ENCODE measurements around the gene PEAK1. TPM values are rescaled to one million over a fixed set of nuclear protein-coding genes. Genes with fewer than 3 reads are reported as not detected.

The PEAK1 gene, protein sequence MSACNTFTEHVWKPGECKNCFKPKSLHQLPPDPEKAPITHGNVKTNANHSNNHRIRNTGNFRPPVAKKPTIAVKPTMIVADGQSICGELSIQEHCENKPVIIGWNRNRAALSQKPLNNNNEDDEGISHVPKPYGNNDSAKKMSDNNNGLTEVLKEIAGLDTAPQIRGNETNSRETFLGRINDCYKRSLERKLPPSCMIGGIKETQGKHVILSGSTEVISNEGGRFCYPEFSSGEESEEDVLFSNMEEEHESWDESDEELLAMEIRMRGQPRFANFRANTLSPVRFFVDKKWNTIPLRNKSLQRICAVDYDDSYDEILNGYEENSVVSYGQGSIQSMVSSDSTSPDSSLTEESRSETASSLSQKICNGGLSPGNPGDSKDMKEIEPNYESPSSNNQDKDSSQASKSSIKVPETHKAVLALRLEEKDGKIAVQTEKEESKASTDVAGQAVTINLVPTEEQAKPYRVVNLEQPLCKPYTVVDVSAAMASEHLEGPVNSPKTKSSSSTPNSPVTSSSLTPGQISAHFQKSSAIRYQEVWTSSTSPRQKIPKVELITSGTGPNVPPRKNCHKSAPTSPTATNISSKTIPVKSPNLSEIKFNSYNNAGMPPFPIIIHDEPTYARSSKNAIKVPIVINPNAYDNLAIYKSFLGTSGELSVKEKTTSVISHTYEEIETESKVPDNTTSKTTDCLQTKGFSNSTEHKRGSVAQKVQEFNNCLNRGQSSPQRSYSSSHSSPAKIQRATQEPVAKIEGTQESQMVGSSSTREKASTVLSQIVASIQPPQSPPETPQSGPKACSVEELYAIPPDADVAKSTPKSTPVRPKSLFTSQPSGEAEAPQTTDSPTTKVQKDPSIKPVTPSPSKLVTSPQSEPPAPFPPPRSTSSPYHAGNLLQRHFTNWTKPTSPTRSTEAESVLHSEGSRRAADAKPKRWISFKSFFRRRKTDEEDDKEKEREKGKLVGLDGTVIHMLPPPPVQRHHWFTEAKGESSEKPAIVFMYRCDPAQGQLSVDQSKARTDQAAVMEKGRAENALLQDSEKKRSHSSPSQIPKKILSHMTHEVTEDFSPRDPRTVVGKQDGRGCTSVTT (N-terminal part only)
- 31.8 and 34.2 TPM in 2 replicates for total RNA-seq

GRCh38 chr15:77419836-77420609 is at the start of gene PEAK1:
Gene PEAK1, minus strand, starts transcription at chr15:77420104. Its CDS starts 238,178 bp downstream, at chr15:77181926.
- H3K4me1 Mint-ChIP-seq = peaks cover 46% of the 10 kb centered on the region
- H3K36me3 Mint-ChIP-seq (ENCODE audit: low read depth) = peaks cover 14% of the 10 kb centered on the region
- DNase-seq (peak; percentile 98), ATAC-seq (ENCODE audit: low read depth) (peak; percentile 96)
- TF ChIP-seq, protein P1, sequence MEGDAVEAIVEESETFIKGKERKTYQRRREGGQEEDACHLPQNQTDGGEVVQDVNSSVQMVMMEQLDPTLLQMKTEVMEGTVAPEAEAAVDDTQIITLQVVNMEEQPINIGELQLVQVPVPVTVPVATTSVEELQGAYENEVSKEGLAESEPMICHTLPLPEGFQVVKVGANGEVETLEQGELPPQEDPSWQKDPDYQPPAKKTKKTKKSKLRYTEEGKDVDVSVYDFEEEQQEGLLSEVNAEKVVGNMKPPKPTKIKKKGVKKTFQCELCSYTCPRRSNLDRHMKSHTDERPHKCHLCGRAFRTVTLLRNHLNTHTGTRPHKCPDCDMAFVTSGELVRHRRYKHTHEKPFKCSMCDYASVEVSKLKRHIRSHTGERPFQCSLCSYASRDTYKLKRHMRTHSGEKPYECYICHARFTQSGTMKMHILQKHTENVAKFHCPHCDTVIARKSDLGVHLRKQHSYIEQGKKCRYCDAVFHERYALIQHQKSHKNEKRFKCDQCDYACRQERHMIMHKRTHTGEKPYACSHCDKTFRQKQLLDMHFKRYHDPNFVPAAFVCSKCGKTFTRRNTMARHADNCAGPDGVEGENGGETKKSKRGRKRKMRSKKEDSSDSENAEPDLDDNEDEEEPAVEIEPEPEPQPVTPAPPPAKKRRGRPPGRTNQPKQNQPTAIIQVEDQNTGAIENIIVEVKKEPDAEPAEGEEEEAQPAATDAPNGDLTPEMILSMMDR (IDR thresholded peaks at IDR 0.05) = no peak
- no peaks in the 10 kb centered on the region for H3K27me3 Mint-ChIP-seq
- H3K27ac Mint-ChIP-seq = peak within 1 kb of the TSS; percentile 98
- peak within 1 kb of the TSS; percentile 97 for H3K4me3 Mint-ChIP-seq
- intact Hi-C loops (cut with micrococcal nuclease) = loop anchor here (1.0 to 10.0 kb wide), 8 partner anchors 11 to 1577 kb away; partner anchors contain the start of genes RCN2, SCAPER, TSPAN3 and UBE2Q2
- ChIA-PET CTCF (interaction anchor here (1.7 to 2.1 kb wide), 3 partner anchors 11 to 233 kb away, joined by 4 to 9 read pairs (median 6); no protein-coding TSS in a partner anchor), POLR2A (interaction anchor here (0.7 to 2.0 kb wide), 3 partner anchors 10 to 458 kb away, joined by 5 to 15 read pairs (median 7); no protein-coding TSS in a partner anchor)
- no peaks in the 10 kb centered on the region for H3K9me3 Mint-ChIP-seq

GRCh38 chr15:77468896-77469295 is 49.0 kb upstream of the PEAK1 start:
- ChIA-PET POLR2A (no interaction called here), CTCF (no interaction called here)
- no peak overlapping the region for H3K4me3 Mint-ChIP-seq
- no peak overlapping the region for H3K27ac Mint-ChIP-seq
- H3K4me1 Mint-ChIP-seq = no peaks in the 10 kb centered on the region
- H3K27me3 Mint-ChIP-seq = no peaks in the 10 kb centered on the region
- peaks cover 69% of the 10 kb centered on the region for H3K36me3 Mint-ChIP-seq (ENCODE audit: low read depth)
- DNase-seq (no peak), ATAC-seq (ENCODE audit: low read depth) (no peak)
- TF ChIP-seq, protein P1 (IDR thresholded peaks at IDR 0.05) = no peak
- no peaks in the 10 kb centered on the region for H3K9me3 Mint-ChIP-seq
- intact Hi-C loops (cut with micrococcal nuclease) = no loop called here

DNA sequence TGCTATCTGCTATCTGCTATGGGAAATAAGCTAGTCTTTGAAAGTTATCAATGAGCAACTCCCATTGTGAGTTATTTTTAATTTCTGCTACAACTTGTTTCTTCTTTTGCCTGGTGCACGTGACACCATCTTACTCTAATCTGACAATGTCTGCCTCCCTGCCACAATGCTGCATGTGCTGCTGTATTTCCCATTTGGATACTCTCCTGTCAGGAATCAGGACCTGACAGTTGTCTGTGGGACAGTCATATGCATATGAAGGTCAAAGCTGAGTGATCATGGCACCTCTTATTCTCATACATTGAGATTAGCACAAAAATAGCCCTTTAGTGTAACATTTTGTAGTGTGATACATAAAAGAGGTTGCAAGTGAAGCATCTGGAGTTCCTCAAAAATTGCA is 46.6 kb upstream of the PEAK1 start:
- Mint-ChIP-seq H3K4me3 (no peak overlapping the region), H3K27me3 (no peaks in the 10 kb centered on the region), H3K36me3 (ENCODE audit: low read depth) (peaks cover 52% of the 10 kb centered on the region), H3K27ac (no peak overlapping the region), H3K4me1 (no peaks in the 10 kb centered on the region), H3K9me3 (no peaks in the 10 kb centered on the region)
- TF ChIP-seq, protein P1 (IDR thresholded peaks at IDR 0.05) = no peak
- DNase-seq (no peak), ATAC-seq (ENCODE audit: low read depth) (no peak)
- CTCF ChIA-PET = interaction anchor here (1.6 kb wide), 1 partner anchor 76 kb away, joined by 5 read pairs; no protein-coding TSS in a partner anchor
- POLR2A ChIA-PET = no interaction called here
- intact Hi-C loops (cut with micrococcal nuclease) = no loop called here

- no peaks in the 10 kb centered on the region for H3K27me3 Mint-ChIP-seq
- ATAC-seq (ENCODE audit: low read depth) = no peak
- ChIA-PET POLR2A (no interaction called here), CTCF (no interaction called here)
- TF ChIP-seq, protein P1 (IDR thresholded peaks at IDR 0.05) = no peak
- H3K9me3 Mint-ChIP-seq = no peaks in the 10 kb centered on the region
- peaks cover 36% of the 10 kb centered on the region for H3K36me3 Mint-ChIP-seq (ENCODE audit: low read depth)
- DNase-seq = no peak
- no peaks in the 10 kb centered on the region for H3K4me1 Mint-ChIP-seq
- no peak overlapping the region for H3K27ac Mint-ChIP-seq
- H3K4me3 Mint-ChIP-seq = no peak overlapping the region
- intact Hi-C loops (cut with micrococcal nuclease) = no loop called here
These were observed 44.4 kb upstream of the PEAK1 start for GRCh38 chr15:77464129-77464865.
